ENCODE data around the gene WDR70.
"Not testable (repeated sequence)": the region's sequence is repeated elsewhere in the genome, so short reads cannot be mapped to it uniquely, and the experiment has no call there.

The WDR70 gene

DNA sequence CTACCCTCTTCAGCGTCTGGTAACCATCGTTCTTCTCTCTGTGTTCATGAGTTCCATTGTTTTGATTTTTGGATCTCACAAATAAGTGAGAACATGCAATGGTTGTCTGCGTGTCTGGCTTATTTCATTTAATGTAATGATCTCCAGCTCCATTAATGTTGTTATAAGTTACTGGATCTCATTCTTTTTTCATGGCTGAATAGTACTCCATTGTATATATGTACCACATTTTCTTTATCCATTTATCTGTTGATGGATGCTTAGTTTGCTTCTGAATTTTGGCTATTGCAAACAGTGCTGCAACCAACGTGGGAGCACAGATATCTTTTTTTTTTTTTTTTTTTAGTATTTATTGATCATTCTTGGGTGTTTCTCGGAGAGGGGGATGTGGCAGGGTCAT lies 139.2 kb downstream of the WDR70 start:
- DNase-seq: not testable (repeated sequence)

DNA sequence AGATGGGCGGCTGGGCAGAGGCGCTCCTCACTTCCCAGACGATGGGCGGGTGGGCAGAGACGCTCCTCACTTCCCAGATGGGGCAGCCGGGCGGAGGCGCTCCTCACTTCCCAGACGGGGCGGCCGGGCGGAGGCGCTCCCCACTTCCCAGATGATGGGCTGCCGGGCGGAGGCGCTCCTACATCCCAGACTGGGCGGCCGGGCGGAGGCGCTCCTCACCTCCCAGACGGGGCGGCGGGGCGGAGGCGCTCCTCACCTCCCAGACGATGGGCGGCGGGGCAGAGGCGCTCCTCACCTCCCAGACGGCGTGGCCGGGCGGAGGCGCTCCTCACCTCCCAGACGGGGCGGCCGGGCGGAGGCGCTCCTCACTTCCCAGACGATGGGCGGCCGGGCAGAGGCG lies 140.2 kb downstream of the WDR70 start:
- DNase-seq: no peak

DNA sequence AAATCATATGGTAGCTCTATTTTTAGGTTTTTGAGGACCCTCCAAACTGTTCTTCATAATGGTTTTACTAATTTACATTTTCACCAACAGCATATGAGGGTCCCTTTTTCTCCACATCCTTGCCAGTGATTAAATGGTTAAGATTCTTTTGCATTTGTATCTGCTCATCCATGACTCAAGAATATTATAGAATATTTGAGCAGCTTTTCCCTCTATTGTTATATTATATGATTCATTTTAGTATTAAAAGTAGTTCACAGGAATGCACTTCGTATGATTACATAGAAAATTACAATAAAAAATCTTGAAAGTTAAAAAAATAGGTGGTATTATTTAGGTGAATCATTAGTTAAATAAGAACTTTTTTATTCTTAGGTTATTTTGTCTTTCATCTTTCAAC lies 140.7 kb downstream of the WDR70 start:
- no peak for DNase-seq

DNA sequence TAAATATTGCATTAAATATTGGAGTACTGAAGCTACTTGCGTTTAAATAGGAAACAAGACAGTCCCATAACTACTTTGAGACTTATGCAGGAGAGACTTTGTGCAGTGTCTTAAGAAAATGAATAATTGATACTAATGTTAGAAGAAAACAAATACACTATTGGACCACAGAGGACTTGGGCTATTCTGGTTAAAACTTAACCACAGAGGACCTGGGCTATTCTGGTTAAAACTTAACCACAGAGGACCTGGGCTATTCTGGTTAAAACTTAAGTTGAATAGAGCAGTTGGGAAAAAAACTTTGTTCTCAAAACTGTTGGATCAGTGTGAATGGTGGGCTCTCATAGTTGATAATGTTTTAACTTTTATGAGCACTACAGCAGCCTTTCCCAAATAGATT lies 141.7 kb downstream of the WDR70 start:
- DNase-seq: no peak

DNA sequence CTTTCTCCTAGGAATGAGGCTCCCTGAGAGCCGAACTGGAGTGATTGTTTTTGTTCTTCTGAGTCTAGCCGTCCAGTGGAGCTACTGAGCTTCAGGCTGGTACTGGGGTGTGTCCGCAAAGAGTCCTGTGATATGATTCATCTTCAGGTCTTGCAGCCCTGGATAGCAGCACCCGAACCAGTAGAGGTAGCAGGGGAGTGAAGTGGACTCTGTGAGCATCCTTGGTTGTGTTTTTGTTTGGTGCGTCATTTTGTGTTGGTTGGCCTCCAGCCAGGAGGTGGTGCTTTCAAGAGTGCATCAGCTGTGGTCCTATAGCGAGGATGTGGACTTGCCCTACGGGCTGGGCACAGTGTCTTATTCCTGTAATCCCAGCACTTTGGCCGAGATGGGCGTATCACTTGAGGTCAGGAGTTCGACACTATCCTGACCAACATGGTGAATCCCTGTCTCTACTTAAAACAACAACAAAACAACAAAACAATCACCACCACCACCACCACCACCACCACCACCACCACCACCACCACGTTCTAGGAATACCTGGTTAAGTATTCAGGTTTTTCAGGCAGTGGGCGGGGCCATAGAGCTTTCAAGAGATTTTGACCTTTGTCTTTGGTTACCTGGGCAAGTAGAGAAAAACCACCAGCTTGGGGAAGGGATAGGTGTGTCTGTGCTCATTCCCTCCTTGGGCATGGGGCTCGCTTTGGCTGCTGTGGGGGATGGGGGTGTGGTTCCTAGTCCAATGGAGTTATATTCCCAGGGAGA lies 154.0 kb downstream of the WDR70 start:
- no peak for DNase-seq

DNA sequence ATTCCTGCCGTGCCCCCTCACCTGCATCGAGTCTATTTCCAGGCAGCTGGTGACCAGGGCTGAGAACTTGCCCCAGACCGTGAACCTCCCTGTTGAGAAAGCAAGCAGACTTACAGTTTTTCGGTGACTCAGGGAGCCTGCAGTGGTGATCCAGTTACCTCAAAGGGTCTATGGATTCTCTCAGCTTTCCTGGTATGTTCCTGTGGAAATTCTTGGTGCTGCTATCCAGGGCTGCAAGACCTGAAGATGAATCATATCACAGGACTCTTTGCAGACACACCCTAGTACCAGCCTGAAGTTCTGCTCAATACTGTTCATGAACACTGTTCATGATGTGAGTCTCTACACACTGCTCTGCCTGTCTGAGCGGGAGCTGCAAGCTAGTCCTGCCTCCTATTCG lies 154.7 kb downstream of the WDR70 start:
- no peak for DNase-seq

- DNase-seq: no peak
Measured at GRCh38 chr5:37539459-37539858, 160.3 kb downstream of the WDR70 start.

DNA sequence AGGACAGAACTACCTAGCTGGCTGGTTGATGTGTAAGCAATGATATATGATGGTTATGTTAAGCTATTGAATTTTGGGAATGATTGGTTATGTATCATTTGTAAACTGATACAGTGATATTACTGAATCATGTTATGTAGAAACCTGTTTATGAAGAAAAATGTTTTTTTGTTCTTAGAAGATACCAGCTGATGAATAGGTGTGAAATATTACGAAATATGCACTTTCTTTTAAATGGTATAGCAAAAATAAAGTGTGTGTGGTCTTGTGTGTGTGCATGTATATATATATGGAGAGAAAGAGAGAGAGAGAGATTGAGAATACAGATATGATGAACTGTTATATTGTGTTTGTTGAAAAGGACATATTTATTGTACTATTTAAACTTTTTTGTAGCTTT lies 164.1 kb downstream of the WDR70 start:
- DNase-seq: no peak

GRCh38 chr5:37549411-37549810 lies 170.3 kb downstream of the WDR70 start:
- DNase-seq: no peak

- DNase-seq: no peak
Measured at GRCh38 chr5:37552161-37552560, 173.0 kb downstream of the WDR70 start.

DNA sequence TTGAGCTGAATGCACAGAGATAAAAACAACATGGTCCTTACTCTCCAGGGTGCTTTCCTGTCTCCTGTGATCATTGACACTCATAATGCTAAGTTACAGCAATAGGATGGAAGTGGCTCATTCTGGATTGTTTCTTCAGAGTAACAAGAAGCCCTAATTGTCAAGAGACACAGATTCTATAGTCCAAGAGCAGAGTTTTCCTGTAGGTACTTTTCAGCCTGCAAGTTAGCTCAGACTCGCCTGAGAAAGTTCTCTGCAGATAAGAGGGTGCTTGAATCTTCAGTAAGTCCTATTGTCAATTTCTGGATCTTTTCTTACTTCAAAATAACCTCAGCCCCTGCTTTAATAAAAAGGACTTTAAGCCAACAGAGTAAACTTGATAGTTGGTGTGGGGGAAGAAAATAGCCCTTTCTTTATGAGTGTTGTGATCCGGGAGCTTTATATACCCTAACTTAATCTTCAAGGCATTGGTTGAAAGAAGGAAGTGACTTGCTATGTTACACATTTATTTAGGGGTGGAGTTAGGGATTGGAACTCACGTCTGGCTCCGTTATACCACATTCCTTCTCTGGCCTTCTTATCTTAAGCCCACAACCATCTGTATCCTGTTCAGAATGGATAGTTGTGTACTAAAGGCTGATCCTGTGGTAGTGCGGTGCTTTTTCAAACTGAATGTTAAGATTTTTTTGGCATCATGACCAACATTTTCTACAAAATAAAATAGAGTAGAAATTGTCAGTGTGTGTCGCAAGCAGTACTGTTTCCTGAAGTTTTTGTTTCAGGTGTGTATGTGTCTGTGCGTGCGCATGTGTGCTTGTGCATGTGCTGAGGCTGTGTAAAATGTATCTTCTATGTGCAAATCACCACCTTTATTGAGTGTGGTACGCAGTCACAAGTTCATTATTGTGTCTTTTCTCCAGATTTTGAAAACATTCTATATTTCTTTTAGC lies 173.9 kb downstream of the WDR70 start:
- peak; percentile 99 for DNase-seq

- peak in 1 of 2 experiments; percentile 51 for DNase-seq
Measured at GRCh38 chr5:37553720-37554404, 174.7 kb downstream of the WDR70 start.

- no peak for DNase-seq
Measured at GRCh38 chr5:37554405-37554739, 175.3 kb downstream of the WDR70 start.

- DNase-seq: peak; percentile 53 to 67
Measured at GRCh38 chr5:37554938-37555337, 175.8 kb downstream of the WDR70 start.

- DNase-seq: no peak
Measured at GRCh38 chr5:37557734-37558293, 178.7 kb downstream of the WDR70 start.

DNA sequence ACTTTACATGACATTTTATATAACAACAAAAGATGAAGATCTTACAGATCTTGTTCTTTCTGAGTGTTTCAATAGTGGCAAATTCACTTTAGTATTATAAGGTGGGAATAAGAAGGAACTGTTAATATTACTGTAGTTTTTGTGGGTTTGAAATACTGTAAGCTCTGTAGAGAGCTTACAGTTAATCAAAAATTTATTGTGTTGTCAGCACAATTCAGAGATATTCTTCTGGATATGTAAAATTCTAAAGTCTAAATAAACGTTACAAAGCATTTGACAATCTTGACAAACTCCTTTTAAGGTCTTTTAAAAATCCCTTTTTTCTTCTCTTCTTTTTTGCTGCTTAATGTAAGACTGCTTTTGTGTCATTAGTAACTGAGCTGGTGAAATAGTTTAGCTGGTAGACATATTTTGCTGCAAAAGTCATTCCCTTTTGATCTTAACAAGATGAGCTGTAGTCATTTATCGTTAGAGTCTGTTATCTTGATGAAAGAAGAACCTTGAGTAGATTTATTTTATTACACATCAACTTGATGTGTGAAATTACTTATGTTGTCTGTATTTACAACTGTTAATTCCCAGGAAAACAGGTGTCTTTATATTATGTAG lies 186.0 kb downstream of the WDR70 start:
- no peak for DNase-seq

DNA sequence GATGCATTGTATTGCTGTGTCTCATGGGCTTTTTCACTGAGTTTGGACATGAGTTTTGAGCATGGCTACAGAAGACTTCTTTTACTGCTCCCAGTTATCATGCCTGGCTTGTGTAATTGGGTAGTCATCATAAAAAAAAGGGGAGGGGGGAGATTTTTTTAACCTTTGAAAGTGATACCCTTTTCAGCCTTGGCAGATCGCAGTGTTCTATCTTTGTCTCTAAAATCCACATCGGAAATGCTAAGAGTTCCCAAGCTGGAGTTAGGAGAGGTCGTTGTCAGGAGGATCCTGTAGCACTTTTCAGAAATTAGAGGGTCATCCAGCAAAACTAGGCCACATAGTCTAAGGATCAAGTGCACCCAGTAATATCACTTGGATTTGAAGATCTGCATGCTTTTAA lies 188.4 kb downstream of the WDR70 start:
- DNase-seq: no peak

DNA sequence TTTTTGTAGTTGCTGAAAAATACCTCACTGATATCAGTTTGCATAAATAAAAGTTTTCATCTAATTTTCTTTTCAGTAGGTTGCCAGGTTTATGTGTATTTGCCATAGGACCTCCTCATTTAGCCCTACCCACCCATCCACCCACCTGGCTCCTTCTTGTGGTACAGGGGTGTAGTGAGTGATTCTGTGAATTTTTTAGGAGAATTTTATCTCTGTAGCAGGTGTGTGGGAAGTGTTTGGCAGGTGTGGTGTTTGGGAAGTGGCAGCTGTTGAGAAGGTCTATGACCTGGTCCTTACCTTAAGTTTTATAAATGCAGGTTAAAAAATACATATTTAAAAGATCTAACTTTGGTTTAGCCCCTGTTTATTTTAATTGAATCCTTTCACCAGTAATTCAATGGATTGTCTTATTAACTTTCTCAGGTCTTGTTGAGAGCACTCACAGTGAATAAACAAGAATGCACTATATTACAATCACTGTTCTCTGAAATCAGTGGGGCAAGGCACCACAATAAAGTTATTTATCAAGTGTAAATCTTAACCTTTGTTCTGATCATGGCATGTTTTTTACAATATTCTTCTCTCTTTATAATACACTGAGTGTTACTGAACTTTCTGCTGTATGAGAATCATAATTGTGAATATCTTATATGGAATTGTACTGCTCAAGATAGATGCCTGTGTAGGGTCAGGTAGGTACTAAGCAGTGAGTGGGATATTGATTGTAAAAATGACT lies 189.1 kb downstream of the WDR70 start:
- DNase-seq: no peak

- no peak for DNase-seq
Measured at GRCh38 chr5:37568893-37569292, 189.8 kb downstream of the WDR70 start.

DNA sequence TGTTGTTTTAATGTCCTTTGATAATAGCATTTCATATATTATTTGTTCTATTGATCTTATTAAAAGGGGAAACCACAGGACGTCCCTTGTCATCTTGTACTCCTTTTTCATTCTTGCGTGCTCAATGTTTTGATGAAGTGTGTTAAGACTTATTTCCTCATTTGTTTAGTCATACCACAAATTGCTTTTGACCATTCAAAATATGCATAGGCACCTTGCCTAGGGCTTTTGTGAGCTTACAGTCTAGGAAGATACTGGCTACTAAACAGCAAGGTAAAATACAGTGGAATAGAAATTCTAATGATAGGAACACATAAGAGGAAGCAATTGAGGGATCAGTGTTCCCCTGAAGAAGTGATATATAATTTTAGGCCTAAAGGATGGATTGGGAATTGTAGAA lies 190.3 kb downstream of the WDR70 start:
- no peak for DNase-seq

- no peak for DNase-seq
Measured at GRCh38 chr5:37570597-37570996, 191.5 kb downstream of the WDR70 start.

- DNase-seq: no peak
Measured at GRCh38 chr5:37571985-37572384, 192.9 kb downstream of the WDR70 start.

Measured in Kasumi-1 (cell line).